Spleen (tissue), 11 donors: ENCODE measurements around the gene ATP5F1D. TPM values are rescaled to one million over a fixed set of nuclear protein-coding genes. Genes with fewer than 3 reads are reported as not detected.

Source experiments
- DNase-seq: peaks from one replicate; pipeline ENCODE4 v3.0.0-alpha.2; 2020
- H3K27ac ChIP-seq, 8 donors: fragments of 200-600 bp; sonication (generic) in 7 of 8; 1 replicate in 4 of 8; 2 replicates in 4 of 8; pipeline versions ENCODE4 v1.5.0 to v1.8.0; 2016 to 2021; ENCODE audit warnings: inconsistent platforms in 4 of 8, mild to moderate bottlenecking in 4 of 8, moderate library complexity in 1 of 8
- H3K27me3 ChIP-seq, 7 donors: fragments of 200-600 bp; sonication (generic) in 6 of 7; replicated peaks in 1 of 7; 1 replicate in 4 of 7; 2 replicates in 3 of 7; pipeline versions ENCODE4 v1.5.0 to v1.8.0; 2016 to 2021; ENCODE audit warnings: inconsistent platforms in 3 of 7, mild to moderate bottlenecking in 1 of 7
- H3K36me3 ChIP-seq, 6 donors: fragments of 200-600 bp; sonication (generic) in 5 of 6; 1 replicate in 4 of 6; 2 replicates in 2 of 6; pipeline versions ENCODE4 v1.5.0 to v1.8.0; 2016 to 2021; ENCODE audit warnings: inconsistent platforms in 2 of 6
- H3K4me1 ChIP-seq, 6 donors: fragments of 200-600 bp; sonication (generic) in 5 of 6; 1 replicate in 3 of 6; 2 replicates in 3 of 6; pipeline versions ENCODE4 v1.5.0 to v1.8.0; 2016 to 2021; ENCODE audit warnings: inconsistent platforms in 3 of 6
- H3K4me3 ChIP-seq, 8 donors: fragments of 200-600 bp; sonication (generic) in 7 of 8; 1 replicate in 4 of 8; 2 replicates in 4 of 8; pipeline versions ENCODE4 v1.5.0 to v1.8.0; 2016 to 2021; ENCODE audit warnings: inconsistent platforms in 4 of 8, mild to moderate bottlenecking in 4 of 8, moderate library complexity in 2 of 8
- H3K9me3 ChIP-seq, 8 donors: fragments of 200-600 bp; sonication (generic) in 7 of 8; 1 replicate in 4 of 8; 2 replicates in 4 of 8; pipeline versions ENCODE4 v1.5.0 to v1.8.0; 2016 to 2021; ENCODE audit warnings: inconsistent platforms in 4 of 8
- CTCF ChIP-seq, 11 experiments: fragments of 200-600 bp in 7 of 11; fragments of 450-650 bp in 4 of 11; sonication (generic) in 4 of 11; IDR thresholded peaks in 8 of 11; conservative IDR thresholded peaks in 3 of 11; 1 replicate in 7 of 11; 2 replicates in 4 of 11; pipeline versions ENCODE4 v1.4.0 to v1.8.0; 2016 to 2021; ENCODE audit warnings: antibody characterized with exemption in 11 of 11, inconsistent platforms in 4 of 11, mild to moderate bottlenecking in 1 of 11
- POLR2A ChIP-seq, 3 donors: fragments of 450-650 bp; IDR thresholded peaks; one replicate each; pipeline ENCODE4 v1.5.1; 2017; ENCODE audit warnings: antibody characterized with exemption in 3 of 3, mild to moderate bottlenecking in 1 of 3
- POLR2AphosphoS5 ChIP-seq, 3 donors: sonication (generic); formaldehyde crosslinking; IDR thresholded peaks; one replicate each; pipeline ENCODE4 v1.5.1; 2017; ENCODE audit warnings: antibody characterized with exemption in 3 of 3
- WGBS, 5 donors: extraction: QIAGEN DNeasy Blood & Tissue Kit in 3 of 5; methylation state at CpG; one replicate each; pipeline versions ENCODE4 v1.1.5 to v1.1.7; 2013 to 2018; 5-methylcytosine and 5-hydroxymethylcytosine counted together
- intact Hi-C: fragments of 100-400 bp; cut with DNase I; formaldehyde crosslinking; loops from one replicate; pipeline ENCODE4 v1.15.0; 2023; ENCODE audit warnings: low total_unique reads
- polyA plus RNA-seq, 3 donors: library from polyadenylated mRNA; stranded (reverse); fragments of 200-250 nt; gene quantifications; one replicate each; pipeline ENCODE4 v1.2.1, GENCODE V29; 2013
- total RNA-seq, 7 donors: library from RNA; depleted of rRNA in 3 of 7; stranded (reverse); fragments of >200 nt in 3 of 7; fragmentation: NEBNext Ultra II Directional in 4 of 7; extraction: Animal tissue kit (Norgen Biotek cat#: 25700) in 4 of 7; gene quantifications; one replicate each; pipeline versions ENCODE4 v1.1.0 to v1.2.1, GENCODE V29; 2016 to 2021
- donor health status: healthy with polysubstance abuse.
- donor health status: DM: no; HTN: no; CAD: no; lungs with moderate emphysema.
- donor health status: DM: no; HTN: no; CAD: no.
- donor health status: Bipolar disorder and iron deficiency.
- donor health status: healthy.
- donor health status: DM: no; HTN: no; CAD: no.
- donor health status: DM: yes; HTN: yes; CAD: no.

The ATP5F1D gene
- total and polyA plus RNA-seq, 10 donors = 49.1 to 166 (median 121) TPM

- intact Hi-C loops = no loop called here
- no peaks in the 10 kb centered on the region for H3K9me3 ChIP-seq
- H3K4me1 ChIP-seq = peaks cover 10 to 79% (median 54%) of the 10 kb centered on the region in 6 donors
- WGBS, 5 donors = 82 to 91% (median 88%) methylated on average over 3 to 33 of the region's 33 CpGs; no CpG with 5 or more reads in 1 of the 5 donors
- no peak for TF ChIP-seq POLR2A (IDR thresholded peaks at IDR 0.05)
- peak in 1 of 3 donors; percentile 27 for TF ChIP-seq POLR2AphosphoS5 (IDR thresholded peaks at IDR 0.05)
- no peak for DNase-seq
- H3K27ac ChIP-seq = peak overlapping the region in 1 of 8 donors; percentile 55
- no peak overlapping the region for H3K4me3 ChIP-seq
- H3K27me3 ChIP-seq = no peaks in the 10 kb centered on the region
- peaks cover 0 to 97% (median 56%) of the 10 kb centered on the region in 6 donors for H3K36me3 ChIP-seq
Measured at GRCh38 chr19:1220477-1220930, 21.0 kb upstream of the ATP5F1D start.

GRCh38 chr19:1220976-1221903 lies 20.3 kb upstream of the ATP5F1D start:
- Histone ChIP-seq H3K4me3 (no peak overlapping the region), H3K4me1 (peaks cover 8 to 71% (median 47%) of the 10 kb centered on the region in 6 donors), H3K27me3 (no peaks in the 10 kb centered on the region), H3K9me3 (no peaks in the 10 kb centered on the region), H3K36me3 (peaks cover 0 to 97% (median 62%) of the 10 kb centered on the region in 6 donors), H3K27ac (peak overlapping the region in 4 of 8 donors; percentile 27 to 55 (median 38))
- peak; percentile 61 to 82 (median 68) for TF ChIP-seq POLR2AphosphoS5 (IDR thresholded peaks at IDR 0.05)
- TF ChIP-seq POLR2A (IDR thresholded peaks at IDR 0.05) = no peak
- peak; percentile 34 to 88 (median 76) for TF ChIP-seq CTCF (IDR thresholded peaks at IDR 0.05 in 8 of 11, conservative IDR thresholded peaks at IDR 0.05 in 3 of 11)
- 77 to 82% (median 81%) methylated on average over 25 to 38 of the region's 38 CpGs for WGBS, 5 donors
- no peak for DNase-seq
- intact Hi-C loops = no loop called here

- no peak overlapping the region for H3K4me3 ChIP-seq
- H3K4me1 ChIP-seq = peaks cover 8 to 65% (median 41%) of the 10 kb centered on the region in 6 donors
- peak overlapping the region in 4 of 8 donors; percentile 27 to 55 (median 38) for H3K27ac ChIP-seq
- H3K36me3 ChIP-seq = peaks cover 0 to 97% (median 67%) of the 10 kb centered on the region in 6 donors
- WGBS, 5 donors = 85 to 94% (median 92%) methylated on average over 16 to 22 of the region's 22 CpGs
- no peaks in the 10 kb centered on the region for H3K9me3 ChIP-seq
- intact Hi-C loops = no loop called here
- DNase-seq = no peak
- H3K27me3 ChIP-seq = no peaks in the 10 kb centered on the region
- TF ChIP-seq POLR2AphosphoS5 (IDR thresholded peaks at IDR 0.05) (peak in 1 of 3 donors; percentile 0), CTCF (IDR thresholded peaks at IDR 0.05 in 8 of 11, conservative IDR thresholded peaks at IDR 0.05 in 3 of 11) (no peak)
Measured at GRCh38 chr19:1221904-1222255, 19.7 kb upstream of the ATP5F1D start.

GRCh38 chr19:1222394-1222793 lies 19.2 kb upstream of the ATP5F1D start:
- intact Hi-C loops = no loop called here
- Histone ChIP-seq H3K9me3 (no peaks in the 10 kb centered on the region), H3K27me3 (no peaks in the 10 kb centered on the region), H3K4me1 (peaks cover 8 to 60% (median 39%) of the 10 kb centered on the region in 6 donors), H3K36me3 (peaks cover 0 to 97% (median 72%) of the 10 kb centered on the region in 6 donors), H3K27ac (peak overlapping the region in 2 of 8 donors; percentile 41 to 55), H3K4me3 (no peak overlapping the region)
- no peak for TF ChIP-seq POLR2A (IDR thresholded peaks at IDR 0.05)
- no peak for TF ChIP-seq CTCF (IDR thresholded peaks at IDR 0.05 in 8 of 11, conservative IDR thresholded peaks at IDR 0.05 in 3 of 11)
- no peak for TF ChIP-seq POLR2AphosphoS5 (IDR thresholded peaks at IDR 0.05)
- WGBS, 5 donors = 88 to 93% (median 90%) methylated on average over 12 to 14 of the region's 14 CpGs
- DNase-seq = no peak
